ENCODE data around the gene RASGRF2. TPM values are rescaled to one million over a fixed set of nuclear protein-coding genes. Genes with fewer than 3 reads are reported as not detected.

Gene RASGRF2
- total RNA-seq, 5 donors from 2014 or later (not counting 1 experiment from before 2014, with no cell fraction given) = 25.2 to 53.0 (median 27.0) TPM

GRCh38 chr5:81137833-81138232 lies 177.7 kb downstream of the RASGRF2 start:
- H3K4me3 Mint-ChIP-seq = no peak overlapping the region
- CTCF ChIA-PET = interaction anchor here (0.5 to 0.6 kb wide), 3 partner anchors 297 to 453 kb away, joined by 3 read pairs; no protein-coding TSS in a partner anchor

GRCh38 chr5:81140441-81140840 lies 180.3 kb downstream of the RASGRF2 start:
- H3K27ac Mint-ChIP-seq = no peak overlapping the region
- no peaks in the 10 kb centered on the region for H3K27me3 Mint-ChIP-seq
- H3K4me1 ChIP-seq (ENCODE audit: control insufficient read depth in 1 of 2, extremely low read depth in 1 of 2, insufficient read depth in 2 of 2, low read length in 2 of 2) = no peaks in the 10 kb centered on the region
- no peak overlapping the region for H3K4me3 Mint-ChIP-seq
- H3K27me3 ChIP-seq (replicated peaks in 1 of 2; ENCODE audit: control insufficient read depth in 2 of 2, extremely low read depth in 1 of 2, insufficient read depth in 2 of 2, low read length in 1 of 2) = no peaks in the 10 kb centered on the region
- DNase-seq (no peak), ATAC-seq (replicated peaks in 1 of 4) (no peak)
- CTCF ChIA-PET = no interaction called here
- peaks cover 3 to 11% of the 10 kb centered on the region in 2 donors for H3K36me3 ChIP-seq (ENCODE audit: control insufficient read depth in 2 of 2, extremely low read depth in 1 of 2, insufficient read depth in 1 of 2, low read length in 1 of 2)
- 83% methylated on average over 4 of the region's 4 CpGs for WGBS (ENCODE audit: insufficient coverage)
- no peak overlapping the region for H3K4me3 ChIP-seq (ENCODE audit: control insufficient read depth in 1 of 2, extremely low read depth in 1 of 2, low read length in 1 of 2)
- peaks cover 2 to 22% (median 10%) of the 10 kb centered on the region in 3 donors for H3K4me1 Mint-ChIP-seq
- peaks cover 64% of the 10 kb centered on the region for H3K36me3 Mint-ChIP-seq
- POLR2A ChIA-PET = no interaction called here
- no peak overlapping the region for H3K27ac ChIP-seq (ENCODE audit: low read length)
- H3K9me3 ChIP-seq = no peaks in the 10 kb centered on the region
- peaks cover 0 to 7% (median 0%) of the 10 kb centered on the region in 3 donors for H3K9me3 Mint-ChIP-seq

More at GRCh38 chr5:81137833-81138232, 177.7 kb downstream of the RASGRF2 start:
- H3K27me3 Mint-ChIP-seq = no peaks in the 10 kb centered on the region
- Histone ChIP-seq H3K4me3 (ENCODE audit: control insufficient read depth in 1 of 2, extremely low read depth in 1 of 2, low read length in 1 of 2) (no peak overlapping the region), H3K27me3 (replicated peaks in 1 of 2; ENCODE audit: control insufficient read depth in 2 of 2, extremely low read depth in 1 of 2, insufficient read depth in 2 of 2, low read length in 1 of 2) (no peaks in the 10 kb centered on the region), H3K27ac (ENCODE audit: low read length) (no peak overlapping the region), H3K9me3 (no peaks in the 10 kb centered on the region), H3K4me1 (ENCODE audit: control insufficient read depth in 1 of 2, extremely low read depth in 1 of 2, insufficient read depth in 2 of 2, low read length in 2 of 2) (no peaks in the 10 kb centered on the region), H3K36me3 (ENCODE audit: control insufficient read depth in 2 of 2, extremely low read depth in 1 of 2, insufficient read depth in 1 of 2, low read length in 1 of 2) (peaks cover 3 to 11% of the 10 kb centered on the region in 2 donors)
- POLR2A ChIA-PET = interaction anchor here in 1 of 2 donors (0.5 kb wide), 1 partner anchor 18 kb away, joined by 3 read pairs; no protein-coding TSS in a partner anchor
- H3K9me3 Mint-ChIP-seq = peaks cover 0 to 7% (median 0%) of the 10 kb centered on the region in 3 donors
- whole genome bisulfite sequencing (ENCODE audit: insufficient coverage) = no CpG with 5 or more reads among the region's 2 CpGs
- peaks cover 74% of the 10 kb centered on the region for H3K36me3 Mint-ChIP-seq
- peaks cover 2 to 22% (median 7%) of the 10 kb centered on the region in 3 donors for H3K4me1 Mint-ChIP-seq
- DNase-seq = no peak
- H3K27ac Mint-ChIP-seq = no peak overlapping the region
- no peak for ATAC-seq (replicated peaks in 1 of 4)

GRCh38 chr5:81140943-81141342 lies 180.8 kb downstream of the RASGRF2 start:
- H3K4me3 Mint-ChIP-seq = no peak overlapping the region
- Histone ChIP-seq H3K27ac (ENCODE audit: low read length) (no peak overlapping the region), H3K27me3 (replicated peaks in 1 of 2; ENCODE audit: control insufficient read depth in 2 of 2, extremely low read depth in 1 of 2, insufficient read depth in 2 of 2, low read length in 1 of 2) (no peaks in the 10 kb centered on the region), H3K9me3 (no peaks in the 10 kb centered on the region), H3K4me1 (ENCODE audit: control insufficient read depth in 1 of 2, extremely low read depth in 1 of 2, insufficient read depth in 2 of 2, low read length in 2 of 2) (no peaks in the 10 kb centered on the region), H3K36me3 (ENCODE audit: control insufficient read depth in 2 of 2, extremely low read depth in 1 of 2, insufficient read depth in 1 of 2, low read length in 1 of 2) (peaks cover 6 to 11% of the 10 kb centered on the region in 2 donors), H3K4me3 (ENCODE audit: control insufficient read depth in 1 of 2, extremely low read depth in 1 of 2, low read length in 1 of 2) (no peak overlapping the region)
- no peak overlapping the region for H3K27ac Mint-ChIP-seq
- H3K4me1 Mint-ChIP-seq = peaks cover 2 to 22% (median 14%) of the 10 kb centered on the region in 3 donors
- ChIA-PET CTCF (no interaction called here), POLR2A (no interaction called here)
- ATAC-seq (replicated peaks in 1 of 4) = no peak
- peaks cover 66% of the 10 kb centered on the region for H3K36me3 Mint-ChIP-seq
- DNase-seq = no peak
- H3K9me3 Mint-ChIP-seq = peaks cover 0 to 7% (median 0%) of the 10 kb centered on the region in 3 donors
- H3K27me3 Mint-ChIP-seq = no peaks in the 10 kb centered on the region
- WGBS (ENCODE audit: insufficient coverage) = no CpG with 5 or more reads among the region's 1 CpG

- Mint-ChIP-seq H3K9me3 (no peaks in the 10 kb centered on the region), H3K27me3 (no peaks in the 10 kb centered on the region), H3K4me1 (peaks cover 0 to 24% (median 21%) of the 10 kb centered on the region in 3 donors), H3K36me3 (peaks cover 64% of the 10 kb centered on the region), H3K27ac (no peak overlapping the region), H3K4me3 (no peak overlapping the region)
- Histone ChIP-seq H3K36me3 (ENCODE audit: control insufficient read depth in 2 of 2, extremely low read depth in 1 of 2, insufficient read depth in 1 of 2, low read length in 1 of 2) (peaks cover 3 to 11% of the 10 kb centered on the region in 2 donors), H3K4me1 (ENCODE audit: control insufficient read depth in 1 of 2, extremely low read depth in 1 of 2, insufficient read depth in 2 of 2, low read length in 2 of 2) (no peaks in the 10 kb centered on the region), H3K27me3 (replicated peaks in 1 of 2; ENCODE audit: control insufficient read depth in 2 of 2, extremely low read depth in 1 of 2, insufficient read depth in 2 of 2, low read length in 1 of 2) (no peaks in the 10 kb centered on the region), H3K4me3 (ENCODE audit: control insufficient read depth in 1 of 2, extremely low read depth in 1 of 2, low read length in 1 of 2) (no peak overlapping the region), H3K9me3 (no peaks in the 10 kb centered on the region), H3K27ac (ENCODE audit: low read length) (no peak overlapping the region)
- ChIA-PET CTCF (no interaction called here), POLR2A (no interaction called here)
- 93% methylated on average over 3 of the region's 3 CpGs for WGBS (ENCODE audit: insufficient coverage)
- no peak for ATAC-seq (replicated peaks in 1 of 4)
- no peak for DNase-seq
Observed at GRCh38 chr5:81142108-81142507, 181.9 kb downstream of the RASGRF2 start.

- Histone ChIP-seq H3K36me3 (ENCODE audit: control insufficient read depth in 2 of 2, extremely low read depth in 1 of 2, insufficient read depth in 1 of 2, low read length in 1 of 2) (peaks cover 2 to 3% of the 10 kb centered on the region in 2 donors), H3K4me3 (ENCODE audit: control insufficient read depth in 1 of 2, extremely low read depth in 1 of 2, low read length in 1 of 2) (no peak overlapping the region), H3K9me3 (no peaks in the 10 kb centered on the region), H3K4me1 (ENCODE audit: control insufficient read depth in 1 of 2, extremely low read depth in 1 of 2, insufficient read depth in 2 of 2, low read length in 2 of 2) (no peaks in the 10 kb centered on the region), H3K27me3 (replicated peaks in 1 of 2; ENCODE audit: control insufficient read depth in 2 of 2, extremely low read depth in 1 of 2, insufficient read depth in 2 of 2, low read length in 1 of 2) (no peaks in the 10 kb centered on the region), H3K27ac (ENCODE audit: low read length) (no peak overlapping the region)
- DNase-seq (no peak), ATAC-seq (replicated peaks in 1 of 4) (no peak)
- POLR2A ChIA-PET = no interaction called here
- Mint-ChIP-seq H3K27me3 (no peaks in the 10 kb centered on the region), H3K36me3 (peaks cover 63% of the 10 kb centered on the region), H3K4me3 (no peak overlapping the region), H3K4me1 (peaks cover 0 to 37% (median 30%) of the 10 kb centered on the region in 3 donors), H3K27ac (no peak overlapping the region), H3K9me3 (no peaks in the 10 kb centered on the region)
- WGBS (ENCODE audit: insufficient coverage) = 89% methylated on average over 3 of the region's 8 CpGs
- CTCF ChIA-PET = interaction anchor here in 1 of 2 donors (0.7 kb wide), 1 partner anchor 1654 kb away, joined by 3 read pairs; no protein-coding TSS in a partner anchor
Observed at GRCh38 chr5:81145329-81145935, 185.3 kb downstream of the RASGRF2 start.

- H3K4me3 Mint-ChIP-seq = no peak overlapping the region
- H3K9me3 Mint-ChIP-seq = no peaks in the 10 kb centered on the region
- no peak overlapping the region for H3K4me3 ChIP-seq (ENCODE audit: control insufficient read depth in 1 of 2, extremely low read depth in 1 of 2, low read length in 1 of 2)
- ChIA-PET POLR2A (no interaction called here), CTCF (interaction anchor here in 1 of 2 donors (0.7 kb wide), 1 partner anchor 1655 kb away, joined by 3 read pairs; no protein-coding TSS in a partner anchor)
- peak overlapping the region in 1 of 2 donors; percentile 34 for H3K27ac Mint-ChIP-seq
- ATAC-seq (replicated peaks in 1 of 4) (no peak), DNase-seq (no peak)
- WGBS (ENCODE audit: insufficient coverage) = no CpG with 5 or more reads among the region's 1 CpG
- peaks cover 0 to 3% of the 10 kb centered on the region in 2 donors for H3K36me3 ChIP-seq (ENCODE audit: control insufficient read depth in 2 of 2, extremely low read depth in 1 of 2, insufficient read depth in 1 of 2, low read length in 1 of 2)
- peaks cover 0 to 37% (median 24%) of the 10 kb centered on the region in 3 donors for H3K4me1 Mint-ChIP-seq
- H3K27ac ChIP-seq (ENCODE audit: low read length) = no peak overlapping the region
- peaks cover 65% of the 10 kb centered on the region for H3K36me3 Mint-ChIP-seq
- H3K9me3 ChIP-seq = no peaks in the 10 kb centered on the region
- no peaks in the 10 kb centered on the region for H3K4me1 ChIP-seq (ENCODE audit: control insufficient read depth in 1 of 2, extremely low read depth in 1 of 2, insufficient read depth in 2 of 2, low read length in 2 of 2)
- H3K27me3 Mint-ChIP-seq = no peaks in the 10 kb centered on the region
- H3K27me3 ChIP-seq (replicated peaks in 1 of 2; ENCODE audit: control insufficient read depth in 2 of 2, extremely low read depth in 1 of 2, insufficient read depth in 2 of 2, low read length in 1 of 2) = no peaks in the 10 kb centered on the region
Observed at GRCh38 chr5:81146031-81146430, 185.9 kb downstream of the RASGRF2 start.
